ENCODE data around the gene SECISBP2. TPM values are rescaled to one million over a fixed set of nuclear protein-coding genes. Genes with fewer than 3 reads are reported as not detected.

The SECISBP2 gene
- total and polyA plus RNA-seq, 2 donors (not counting 1 experiment from before 2014, with no cell fraction given): 23.0 to 33.0 TPM

GRCh38 chr9:89277043-89277442 is 41.3 kb upstream of the SECISBP2 start:
- H3K27ac ChIP-seq (ENCODE audit: insufficient read depth, low read length): no peak overlapping the region
- DNase-seq (ENCODE audit: low read depth in 2 of 2): no peak
- H3K4me1 ChIP-seq (ENCODE audit: control insufficient read depth, extremely low read depth, insufficient read depth, low read length): no peaks in the 10 kb centered on the region
- TF ChIP-seq EZH2 (IDR thresholded peaks at IDR 0.05; ENCODE audit: low read length, missing control alignments) (no peak), CTCF (conservative IDR thresholded peaks at IDR 0.05 in 1 of 2, IDR thresholded peaks at IDR 0.05 in 1 of 2; ENCODE audit: low read depth in 1 of 2, low read length in 2 of 2) (no peak)
- no peaks in the 10 kb centered on the region for H3K27me3 ChIP-seq (ENCODE audit: control insufficient read depth, insufficient read depth, low read length)
- no peaks in the 10 kb centered on the region for H3K36me3 ChIP-seq (ENCODE audit: control insufficient read depth, insufficient read depth, low read length)
- no peaks in the 10 kb centered on the region for H3K9me3 ChIP-seq (ENCODE audit: control insufficient read depth, insufficient read depth, low read depth, low read length)
- H4K20me1 ChIP-seq (ENCODE audit: control insufficient read depth, extremely low read depth, insufficient read depth, low read length): no peaks in the 10 kb centered on the region
- H3K4me3 ChIP-seq (replicated peaks in 1 of 4; ENCODE audit: control extremely low read depth in 1 of 4, insufficient read depth in 1 of 4, low read depth in 3 of 4, low read length in 4 of 4): no peak overlapping the region
- no peak overlapping the region for H3K9ac ChIP-seq (ENCODE audit: insufficient read depth, low read length)
- H2AFZ ChIP-seq (ENCODE audit: low read length): no peak overlapping the region
- H3K79me2 ChIP-seq (ENCODE audit: control insufficient read depth, insufficient read depth, low read length): no peaks in the 10 kb centered on the region
- no peak overlapping the region for H3K4me2 ChIP-seq (ENCODE audit: extremely low read depth, insufficient read depth, low read length)

DNA sequence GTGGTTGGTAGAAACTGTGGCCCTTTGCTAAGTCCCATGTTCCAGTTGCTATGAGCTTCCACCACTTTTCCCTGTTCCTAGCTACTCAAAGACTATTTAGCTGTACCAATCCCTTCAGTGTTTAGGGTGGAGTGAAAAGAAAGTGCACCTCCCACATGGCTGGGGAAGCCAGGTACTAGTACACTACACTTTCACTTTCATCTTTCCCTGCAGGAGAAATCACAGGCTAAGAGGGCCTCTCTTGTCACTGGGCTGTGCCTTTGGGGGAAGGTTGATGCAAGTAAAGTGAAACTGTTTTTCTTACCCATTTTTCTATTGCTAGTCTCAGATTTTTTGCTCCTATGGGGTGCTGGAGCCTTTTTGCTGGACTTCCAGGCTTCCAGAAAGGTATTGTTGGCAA is 40.8 kb upstream of the SECISBP2 start:
- Histone ChIP-seq H3K4me2 (ENCODE audit: extremely low read depth, insufficient read depth, low read length) (no peak overlapping the region), H3K4me3 (replicated peaks in 1 of 4; ENCODE audit: control extremely low read depth in 1 of 4, insufficient read depth in 1 of 4, low read depth in 3 of 4, low read length in 4 of 4) (no peak overlapping the region), H2AFZ (ENCODE audit: low read length) (no peak overlapping the region), H3K36me3 (ENCODE audit: control insufficient read depth, insufficient read depth, low read length) (no peaks in the 10 kb centered on the region), H3K79me2 (ENCODE audit: control insufficient read depth, insufficient read depth, low read length) (no peaks in the 10 kb centered on the region), H4K20me1 (ENCODE audit: control insufficient read depth, extremely low read depth, insufficient read depth, low read length) (no peaks in the 10 kb centered on the region), H3K9ac (ENCODE audit: insufficient read depth, low read length) (no peak overlapping the region), H3K27me3 (ENCODE audit: control insufficient read depth, insufficient read depth, low read length) (no peaks in the 10 kb centered on the region), H3K9me3 (ENCODE audit: control insufficient read depth, insufficient read depth, low read depth, low read length) (no peaks in the 10 kb centered on the region), H3K27ac (ENCODE audit: insufficient read depth, low read length) (no peak overlapping the region), H3K4me1 (ENCODE audit: control insufficient read depth, extremely low read depth, insufficient read depth, low read length) (no peaks in the 10 kb centered on the region)
- no peak for TF ChIP-seq CTCF (conservative IDR thresholded peaks at IDR 0.05 in 1 of 2, IDR thresholded peaks at IDR 0.05 in 1 of 2; ENCODE audit: low read depth in 1 of 2, low read length in 2 of 2)
- no peak for TF ChIP-seq EZH2 (IDR thresholded peaks at IDR 0.05; ENCODE audit: low read length, missing control alignments)
- DNase-seq (ENCODE audit: low read depth in 2 of 2): peak; percentile 10 to 63

DNA sequence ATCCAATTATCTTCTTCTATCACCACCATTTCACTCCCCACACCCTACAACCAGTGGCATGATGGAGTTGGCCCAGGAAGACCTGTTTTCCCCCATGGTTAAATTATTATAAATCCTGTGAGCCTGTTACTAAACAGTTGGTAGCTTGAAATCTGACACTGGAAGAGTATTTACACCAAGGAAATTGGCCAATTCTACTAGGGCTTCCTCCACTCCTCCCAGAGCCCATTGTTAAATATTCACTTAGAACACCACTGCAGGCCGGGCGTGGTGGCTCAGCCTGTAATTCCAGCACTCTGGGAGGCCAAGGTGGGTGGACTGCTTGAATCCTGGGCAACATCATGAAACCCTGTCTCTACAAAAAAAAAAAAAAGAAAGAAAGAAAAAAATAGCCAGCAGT is 39.7 kb upstream of the SECISBP2 start:
- Histone ChIP-seq H4K20me1 (ENCODE audit: control insufficient read depth, extremely low read depth, insufficient read depth, low read length) (no peaks in the 10 kb centered on the region), H2AFZ (ENCODE audit: low read length) (no peak overlapping the region), H3K36me3 (ENCODE audit: control insufficient read depth, insufficient read depth, low read length) (no peaks in the 10 kb centered on the region), H3K9ac (ENCODE audit: insufficient read depth, low read length) (no peak overlapping the region), H3K4me3 (replicated peaks in 1 of 4; ENCODE audit: control extremely low read depth in 1 of 4, insufficient read depth in 1 of 4, low read depth in 3 of 4, low read length in 4 of 4) (no peak overlapping the region), H3K27ac (ENCODE audit: insufficient read depth, low read length) (no peak overlapping the region), H3K4me2 (ENCODE audit: extremely low read depth, insufficient read depth, low read length) (no peak overlapping the region), H3K4me1 (ENCODE audit: control insufficient read depth, extremely low read depth, insufficient read depth, low read length) (no peaks in the 10 kb centered on the region), H3K9me3 (ENCODE audit: control insufficient read depth, insufficient read depth, low read depth, low read length) (no peaks in the 10 kb centered on the region), H3K27me3 (ENCODE audit: control insufficient read depth, insufficient read depth, low read length) (no peaks in the 10 kb centered on the region), H3K79me2 (ENCODE audit: control insufficient read depth, insufficient read depth, low read length) (no peaks in the 10 kb centered on the region)
- TF ChIP-seq EZH2 (IDR thresholded peaks at IDR 0.05; ENCODE audit: low read length, missing control alignments) (no peak), CTCF (conservative IDR thresholded peaks at IDR 0.05 in 1 of 2, IDR thresholded peaks at IDR 0.05 in 1 of 2; ENCODE audit: low read depth in 1 of 2, low read length in 2 of 2) (no peak)
- DNase-seq (ENCODE audit: low read depth in 2 of 2): peak in 1 of 2 donors; percentile 12

Measured in fibroblast of lung (primary cell).